Dendritic cell treated with granulocyte-macrophage colony-stimulating factor and Interleukin-4, amounts not matched to agents 40 ng/mL and 50 ng/mL, for 4 days (primary cell): ENCODE measurements around the gene PHACTR3.

Experiments
- H3K27ac Mint-ChIP-seq: one replicate; pipeline ENCODE4 v1.8.0; 2022; ENCODE audit warnings: mild to moderate bottlenecking, mixed read lengths
- H3K27me3 Mint-ChIP-seq: one replicate; pipeline ENCODE4 v1.8.0; 2022; ENCODE audit warnings: mild to moderate bottlenecking, mixed read lengths
- H3K36me3 Mint-ChIP-seq: one replicate; pipeline ENCODE4 v1.8.0; 2022; ENCODE audit warnings: low read depth, mixed read lengths
- H3K4me1 Mint-ChIP-seq: one replicate; pipeline ENCODE4 v1.8.0; 2022; ENCODE audit warnings: low read depth, mixed read lengths
- H3K4me3 Mint-ChIP-seq: one replicate; pipeline ENCODE4 v1.8.0; 2022; ENCODE audit warnings: mild to moderate bottlenecking, moderate library complexity, mixed read lengths
- H3K9me3 Mint-ChIP-seq: one replicate; pipeline ENCODE4 v1.8.0; 2022; ENCODE audit warnings: mixed read lengths
- intact Hi-C: fragments of 100-400 bp; cut with micrococcal nuclease; formaldehyde crosslinking; loops from one replicate; pipeline ENCODE4 v1.15.0; 2022

The PHACTR3 gene

DNA sequence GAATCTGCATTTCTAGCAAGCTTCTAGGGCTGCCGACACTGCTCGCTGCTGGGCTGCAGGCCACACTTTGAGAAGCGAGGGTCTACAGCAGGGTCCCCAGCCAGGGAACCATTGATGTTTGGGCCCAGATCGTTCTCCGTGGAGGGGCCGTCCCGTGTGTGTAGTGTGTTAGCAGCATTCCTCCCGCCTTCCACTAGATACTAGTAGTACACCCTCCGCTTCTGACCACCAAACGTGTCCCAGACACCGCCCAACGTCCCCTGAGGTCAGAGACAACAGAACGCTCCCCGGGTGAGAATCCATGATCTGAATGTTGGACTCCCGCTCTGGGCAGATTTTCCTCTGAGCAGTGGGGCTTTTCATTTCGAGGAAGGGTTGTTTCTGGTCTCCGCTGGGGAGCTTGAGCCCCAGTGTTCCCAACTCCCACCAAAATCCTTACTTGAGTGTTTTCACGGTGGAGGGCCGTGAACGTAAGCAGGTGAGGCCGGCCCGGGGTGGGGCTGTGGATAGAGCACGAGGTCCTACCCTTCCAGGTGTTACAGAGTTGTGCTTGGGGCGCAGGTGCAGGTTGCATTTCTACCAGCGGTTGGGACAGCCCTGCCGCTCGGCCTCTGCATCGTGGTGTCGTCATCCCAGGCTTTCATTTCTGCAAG lies 204.5 kb downstream of the PHACTR3 start:
- no peak overlapping the region for H3K4me3 Mint-ChIP-seq

DNA sequence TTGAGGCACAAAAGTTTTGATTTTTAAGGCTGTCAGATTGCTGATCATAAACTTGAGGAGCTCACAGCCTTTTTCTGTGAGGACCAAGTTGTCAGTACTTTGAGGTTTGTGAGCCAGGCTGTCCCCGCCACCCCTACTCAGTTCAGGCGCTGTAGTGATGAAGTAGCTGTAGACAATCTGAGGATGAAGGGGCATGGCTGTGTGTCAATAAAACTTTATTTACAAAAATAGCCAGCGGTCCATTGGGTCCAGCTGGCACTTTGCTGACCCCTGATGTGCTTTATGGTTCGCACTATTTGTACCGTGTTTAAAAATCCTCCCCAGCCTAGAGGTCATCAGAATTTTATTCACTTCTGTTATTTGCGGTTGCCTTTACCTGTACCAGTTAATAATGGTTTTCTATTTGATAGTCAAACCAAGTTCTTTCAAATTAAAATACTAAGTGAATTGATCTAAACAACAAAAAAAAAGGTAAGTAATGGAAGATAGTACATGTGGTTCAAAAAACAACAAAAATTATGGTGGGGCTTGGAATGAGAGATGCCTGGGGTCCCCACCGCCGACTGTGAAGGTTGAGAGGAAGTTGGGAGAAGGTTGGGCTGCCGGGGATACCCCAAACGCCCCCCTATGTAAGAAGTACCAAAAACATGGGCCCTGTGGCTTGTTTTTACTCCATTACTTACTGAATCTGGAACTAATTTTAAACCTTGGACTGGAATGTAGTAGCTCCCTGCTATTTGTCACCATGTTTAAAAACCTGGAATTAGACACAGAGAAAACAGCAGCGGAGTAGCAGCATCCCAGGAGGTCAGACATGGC lies 205.5 kb downstream of the PHACTR3 start:
- H3K9me3 Mint-ChIP-seq: no peaks in the 10 kb centered on the region
- H3K27ac Mint-ChIP-seq: no peak overlapping the region
- H3K4me1 Mint-ChIP-seq: no peaks in the 10 kb centered on the region
- H3K27me3 Mint-ChIP-seq: no peaks in the 10 kb centered on the region
- H3K4me3 Mint-ChIP-seq: no peak overlapping the region
- intact Hi-C loops: no loop called here
- no peaks in the 10 kb centered on the region for H3K36me3 Mint-ChIP-seq

More for the DNA sequence above, 204.5 kb downstream of the PHACTR3 start:
- no peaks in the 10 kb centered on the region for H3K4me1 Mint-ChIP-seq
- intact Hi-C loops: no loop called here
- no peaks in the 10 kb centered on the region for H3K9me3 Mint-ChIP-seq
- no peaks in the 10 kb centered on the region for H3K27me3 Mint-ChIP-seq
- H3K27ac Mint-ChIP-seq: no peak overlapping the region
- H3K36me3 Mint-ChIP-seq: no peaks in the 10 kb centered on the region

- Mint-ChIP-seq H3K9me3 (no peaks in the 10 kb centered on the region), H3K27ac (no peak overlapping the region), H3K4me3 (no peak overlapping the region), H3K4me1 (no peaks in the 10 kb centered on the region), H3K36me3 (no peaks in the 10 kb centered on the region), H3K27me3 (no peaks in the 10 kb centered on the region)
- intact Hi-C loops: no loop called here
Observed at GRCh38 chr20:59810449-59811187, 206.3 kb downstream of the PHACTR3 start.

GRCh38 chr20:59811681-59812171 lies 207.4 kb downstream of the PHACTR3 start:
- H3K4me3 Mint-ChIP-seq: no peak overlapping the region

DNA sequence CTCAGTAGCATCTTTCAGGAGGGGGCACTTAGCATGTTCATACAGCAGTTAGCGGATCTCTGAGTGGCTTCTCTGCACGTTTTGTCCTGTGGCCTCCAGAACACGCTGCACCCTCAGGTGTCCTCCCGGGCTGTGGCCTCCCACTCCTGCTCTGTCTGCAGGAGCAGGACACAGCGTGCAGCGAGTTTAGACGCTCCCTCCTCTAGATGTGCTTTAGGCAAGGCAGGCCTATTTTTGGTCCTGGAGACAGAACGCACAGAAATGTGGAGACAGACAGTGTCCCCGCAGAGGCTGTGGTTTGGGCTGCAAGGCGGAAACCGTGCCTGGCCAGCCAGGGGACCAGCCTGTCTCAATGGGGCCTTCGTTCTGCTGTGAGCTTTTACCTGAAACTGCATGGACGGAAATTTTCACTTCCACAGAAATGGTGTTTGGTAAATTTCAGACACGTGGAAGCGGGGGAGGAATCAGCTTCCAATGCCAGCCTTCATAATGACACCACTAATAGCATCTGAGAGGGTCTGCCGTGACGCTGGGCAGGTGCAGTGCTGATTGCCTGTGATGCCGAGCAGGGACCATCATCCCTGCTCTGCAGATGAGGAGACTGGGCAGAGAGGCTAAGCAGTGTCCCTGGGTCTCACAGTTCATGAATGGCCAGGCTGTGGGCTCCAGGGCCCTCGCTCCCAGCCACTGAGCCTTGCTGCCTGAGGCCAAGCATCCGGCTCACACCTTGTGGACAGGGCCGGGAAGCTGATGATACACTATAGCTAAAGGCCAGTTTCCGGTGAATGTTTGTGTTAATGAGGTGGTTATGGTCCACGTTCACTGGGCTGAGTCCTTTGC lies 208.2 kb downstream of the PHACTR3 start:
- H3K36me3 Mint-ChIP-seq: no peaks in the 10 kb centered on the region
- no peaks in the 10 kb centered on the region for H3K27me3 Mint-ChIP-seq
- no peaks in the 10 kb centered on the region for H3K4me1 Mint-ChIP-seq
- H3K4me3 Mint-ChIP-seq: no peak overlapping the region
- intact Hi-C loops: no loop called here
- no peaks in the 10 kb centered on the region for H3K9me3 Mint-ChIP-seq
- H3K27ac Mint-ChIP-seq: no peak overlapping the region

More at GRCh38 chr20:59811681-59812171, 207.4 kb downstream of the PHACTR3 start:
- Mint-ChIP-seq H3K4me1 (no peaks in the 10 kb centered on the region), H3K27me3 (no peaks in the 10 kb centered on the region), H3K9me3 (no peaks in the 10 kb centered on the region), H3K27ac (no peak overlapping the region), H3K36me3 (no peaks in the 10 kb centered on the region)
- intact Hi-C loops: no loop called here

DNA sequence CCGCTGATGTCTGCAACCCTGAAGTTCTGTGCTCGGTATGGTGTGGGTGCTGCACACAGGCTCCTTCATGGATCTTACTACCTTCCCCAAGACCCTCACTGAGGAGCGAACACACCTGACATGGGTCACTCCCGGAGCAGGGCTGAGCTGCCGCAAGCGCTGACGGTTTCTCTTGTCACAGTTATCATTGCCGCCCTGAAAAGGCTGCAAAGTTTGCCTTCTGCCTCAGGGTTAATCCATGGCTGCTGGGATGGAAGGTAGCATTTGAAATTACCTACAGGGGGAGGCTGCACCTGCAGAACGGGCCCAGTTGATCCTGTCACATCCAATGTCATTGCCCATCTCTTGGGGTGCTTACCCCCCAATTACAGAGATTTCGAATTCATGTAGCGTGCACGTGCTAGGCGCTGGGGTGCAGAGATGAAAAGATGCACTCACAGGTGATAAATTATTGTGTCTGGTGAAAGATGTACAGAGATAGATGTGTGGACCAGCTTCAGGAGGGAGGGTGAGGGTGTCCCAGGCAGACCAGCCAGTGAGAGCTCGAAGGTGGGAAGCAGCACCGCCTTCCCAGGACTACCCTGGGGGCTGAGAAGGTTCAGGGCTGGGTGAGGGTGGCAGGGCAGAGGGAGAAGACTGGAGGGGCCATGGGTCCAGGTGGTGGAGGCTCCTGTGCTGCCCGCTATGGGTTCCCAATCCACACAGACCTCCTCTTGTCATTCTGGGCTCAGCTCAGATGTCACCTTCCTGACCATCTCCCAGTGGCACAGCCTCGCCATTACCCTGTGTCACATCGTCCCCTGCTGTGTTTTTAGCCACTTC lies 209.0 kb downstream of the PHACTR3 start:
- intact Hi-C loops: no loop called here
- Mint-ChIP-seq H3K4me3 (no peak overlapping the region), H3K27ac (no peak overlapping the region), H3K9me3 (no peaks in the 10 kb centered on the region), H3K36me3 (no peaks in the 10 kb centered on the region), H3K4me1 (no peaks in the 10 kb centered on the region), H3K27me3 (no peaks in the 10 kb centered on the region)

GRCh38 chr20:59813948-59814839 lies 209.9 kb downstream of the PHACTR3 start:
- H3K27ac Mint-ChIP-seq: no peak overlapping the region
- intact Hi-C loops: no loop called here
- H3K27me3 Mint-ChIP-seq: no peaks in the 10 kb centered on the region
- H3K4me1 Mint-ChIP-seq: no peaks in the 10 kb centered on the region
- no peaks in the 10 kb centered on the region for H3K36me3 Mint-ChIP-seq
- H3K4me3 Mint-ChIP-seq: no peak overlapping the region
- no peaks in the 10 kb centered on the region for H3K9me3 Mint-ChIP-seq

DNA sequence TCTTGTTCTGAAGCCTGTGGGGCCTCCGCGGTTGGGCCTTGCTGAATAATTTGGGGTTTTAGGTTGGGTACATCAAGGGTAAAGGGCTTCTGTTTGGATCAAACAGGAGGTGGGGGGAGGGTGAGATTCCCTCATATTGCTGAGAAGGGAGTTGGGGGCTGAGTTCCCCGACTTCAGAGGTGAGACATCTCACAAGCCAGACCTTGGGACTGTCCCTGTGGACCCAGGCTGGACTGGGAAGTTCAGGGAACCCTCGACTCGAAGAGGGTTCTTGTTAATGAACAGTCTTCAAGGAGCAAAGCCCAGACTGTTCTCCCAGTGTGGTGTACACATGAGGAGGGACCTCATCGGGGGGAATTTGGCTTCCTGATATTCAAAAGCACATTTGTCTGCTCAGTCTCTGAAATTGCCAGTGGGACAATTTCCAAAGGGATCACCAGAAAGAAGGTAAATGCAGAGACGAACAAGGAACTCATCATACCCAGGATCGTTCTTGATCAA lies 210.6 kb downstream of the PHACTR3 start:
- H3K36me3 Mint-ChIP-seq: no peaks in the 10 kb centered on the region
- H3K4me1 Mint-ChIP-seq: no peaks in the 10 kb centered on the region
- no peak overlapping the region for H3K4me3 Mint-ChIP-seq
- no peaks in the 10 kb centered on the region for H3K27me3 Mint-ChIP-seq
- intact Hi-C loops: no loop called here
- H3K27ac Mint-ChIP-seq: no peak overlapping the region
- H3K9me3 Mint-ChIP-seq: no peaks in the 10 kb centered on the region

DNA sequence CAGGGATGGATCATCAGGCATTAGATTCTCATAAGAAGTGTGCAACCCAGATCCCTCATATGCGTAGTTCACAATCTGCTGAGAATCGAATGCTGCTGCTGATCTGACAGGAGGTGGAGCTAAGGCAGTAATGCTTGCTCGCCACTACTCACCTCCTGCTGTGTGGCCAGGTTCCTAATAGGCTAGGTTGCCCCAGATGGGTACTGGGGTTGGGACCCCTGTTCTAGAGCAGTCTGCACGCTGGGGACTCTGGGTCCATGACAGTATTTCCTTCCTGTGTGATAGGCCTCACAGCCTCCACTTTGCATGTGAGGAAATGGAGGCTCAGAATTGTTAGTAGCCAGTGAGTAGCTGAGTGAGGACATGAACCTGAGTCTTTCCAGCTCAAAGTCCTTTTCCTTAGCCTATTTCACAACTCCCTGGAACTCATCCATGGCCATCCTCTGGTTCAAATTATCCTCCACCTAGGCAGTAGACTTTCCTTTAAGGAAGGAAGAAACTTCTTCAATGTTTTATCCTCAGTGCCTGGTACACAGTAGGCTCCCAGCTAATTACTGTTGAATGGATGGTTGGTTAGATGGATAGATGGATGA lies 211.9 kb downstream of the PHACTR3 start:
- Mint-ChIP-seq H3K9me3 (no peaks in the 10 kb centered on the region), H3K27me3 (no peaks in the 10 kb centered on the region), H3K36me3 (no peaks in the 10 kb centered on the region), H3K4me1 (no peaks in the 10 kb centered on the region), H3K4me3 (no peak overlapping the region), H3K27ac (no peak overlapping the region)
- intact Hi-C loops: no loop called here

- no peaks in the 10 kb centered on the region for H3K27me3 Mint-ChIP-seq
- intact Hi-C loops: no loop called here
- H3K4me3 Mint-ChIP-seq: no peak overlapping the region
- H3K9me3 Mint-ChIP-seq: no peaks in the 10 kb centered on the region
- no peak overlapping the region for H3K27ac Mint-ChIP-seq
- no peaks in the 10 kb centered on the region for H3K36me3 Mint-ChIP-seq
- no peaks in the 10 kb centered on the region for H3K4me1 Mint-ChIP-seq
Observed at GRCh38 chr20:59817406-59817805, 213.1 kb downstream of the PHACTR3 start.

DNA sequence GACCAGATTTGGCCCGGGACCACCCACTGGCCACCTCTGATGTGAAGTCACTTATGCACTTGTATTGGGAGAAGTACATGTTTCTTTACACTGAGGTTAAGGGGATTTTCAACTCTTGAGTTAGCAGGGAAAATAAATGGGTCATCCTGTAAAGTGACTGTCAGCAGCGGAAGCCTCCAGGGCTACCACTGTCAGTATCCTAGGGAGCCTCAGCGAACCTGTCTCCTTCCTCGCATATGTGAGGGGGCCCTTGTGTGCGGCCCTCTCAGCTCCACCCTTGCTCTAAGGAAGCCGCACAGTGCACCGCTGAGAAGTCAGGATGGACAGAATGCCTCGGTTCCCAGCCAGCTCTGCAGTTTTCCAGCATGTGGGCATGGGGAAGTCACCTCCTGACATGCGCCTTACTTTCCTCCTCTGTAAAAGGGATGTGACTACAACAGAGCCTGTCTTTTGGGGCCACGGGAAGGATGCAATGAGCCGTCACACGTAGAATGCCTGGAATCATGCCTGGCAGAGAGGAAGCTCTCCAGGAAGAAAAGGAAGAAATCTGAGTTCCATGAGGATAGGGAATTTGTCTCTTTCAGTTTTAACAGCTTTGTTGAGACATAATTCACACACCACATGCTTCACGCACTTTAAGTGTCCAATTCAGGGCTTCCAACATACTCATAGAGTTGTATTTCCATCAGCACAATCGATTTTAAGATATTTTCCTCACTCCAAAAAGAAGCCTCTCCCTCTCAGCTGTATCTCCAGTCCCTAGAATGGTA lies 213.7 kb downstream of the PHACTR3 start:
- Mint-ChIP-seq H3K4me1 (no peaks in the 10 kb centered on the region), H3K27ac (no peak overlapping the region), H3K4me3 (no peak overlapping the region), H3K27me3 (no peaks in the 10 kb centered on the region), H3K9me3 (no peaks in the 10 kb centered on the region), H3K36me3 (no peaks in the 10 kb centered on the region)
- intact Hi-C loops: no loop called here
